A549 (cell line): Measurements from ENCODE around the gene MAFG.

Source experiments
- CHD2 ChIP-seq: fragments of 150-350 bp; IDR thresholded peaks from 2 replicates; pipeline ENCODE4 v1.6.1; 2014; ENCODE audit warnings: low read length; ENCODE audit not compliant: partially characterized antibody
- CTCF ChIP-seq: fragments of >200 bp; sonication (Bioruptor Twin); formaldehyde crosslinking; IDR thresholded peaks from 3 replicates; pipeline ENCODE4 v1.5.1; 2016
- EP300 ChIP-seq, 2 experiments: fragments of >200 bp; sonication (Bioruptor Twin); formaldehyde crosslinking; IDR thresholded peaks; 2 replicates in 1 of 2; 3 replicates in 1 of 2; pipeline ENCODE4 v1.6.1; 2016 to 2017
- KDM1A ChIP-seq: fragments of 200-600 bp; sonication (generic); IDR thresholded peaks from 2 replicates; pipeline ENCODE4 v1.6.1; 2016; ENCODE audit warnings: low read depth, mild to moderate bottlenecking
- POLR2A ChIP-seq: IDR thresholded peaks from 2 replicates; pipeline ENCODE4 v1.6.1; 2012; ENCODE audit warnings: mild to moderate bottlenecking, low read length
- POLR2AphosphoS2 ChIP-seq: conservative IDR thresholded peaks from 2 replicates; pipeline ENCODE4 v1.6.1; 2012; ENCODE audit warnings: low read length, improper control_type of control experiment, inconsistent platforms
- RCOR1 ChIP-seq: fragments of 150-350 bp; IDR thresholded peaks from 2 replicates; pipeline ENCODE4 v1.6.1; 2014; ENCODE audit warnings: antibody characterized with exemption, low read length, low read depth
- RFX5 ChIP-seq: fragments of 450-650 bp; IDR thresholded peaks from 2 replicates; pipeline ENCODE4 v1.7.1; 2014; ENCODE audit warnings: antibody characterized with exemption, mild to moderate bottlenecking, moderate library complexity
- SMC3 ChIP-seq: fragments of >200 bp; sonication (Bioruptor Twin); formaldehyde crosslinking; IDR thresholded peaks from 3 replicates; pipeline ENCODE4 v1.6.1; 2018; ENCODE audit warnings: inconsistent platforms
- USF2 ChIP-seq: fragments of 450-650 bp; IDR thresholded peaks from 2 replicates; pipeline ENCODE4 v1.6.1; 2014; ENCODE audit warnings: antibody characterized with exemption

GRCh38 chr17:81890447-81891302, 36.9 kb downstream of the MAFG start:
- no peak for TF ChIP-seq RFX5
- no peak for TF ChIP-seq RCOR1
- no peak for TF ChIP-seq SMC3
- TF ChIP-seq USF2, result no peak
- no peak for TF ChIP-seq CTCF
- no peak for TF ChIP-seq POLR2AphosphoS2
- TF ChIP-seq POLR2A, result no peak
- TF ChIP-seq CHD2, result no peak
- no peak for TF ChIP-seq EP300 (IDR thresholded peaks at IDR 0.05)
- no peak for TF ChIP-seq KDM1A
